Gastroesophageal sphincter (tissue), 3 donors: ENCODE results near the gene OPCML.

Source experiments
- EP300 ChIP-seq: sonication (generic); formaldehyde crosslinking; IDR thresholded peaks from one replicate; pipeline ENCODE4 v1.6.1; 2017; ENCODE audit warnings: antibody characterized with exemption, mild to moderate bottlenecking
- POLR2A ChIP-seq, 2 donors: fragments of 450-650 bp; IDR thresholded peaks; one replicate each; pipeline ENCODE4 v1.6.1; 2017; ENCODE audit warnings: antibody characterized with exemption in 2 of 2, mild to moderate bottlenecking in 2 of 2, moderate library complexity in 1 of 2
- POLR2AphosphoS5 ChIP-seq: sonication (generic); formaldehyde crosslinking; IDR thresholded peaks from one replicate; pipeline ENCODE4 v1.6.1; 2017; ENCODE audit warnings: antibody characterized with exemption
- TF ChIP-seq, protein P1 (sequence below), 4 experiments: fragments of 200-600 bp in 2 of 4; fragments of 450-650 bp in 2 of 4; sonication (generic) in 1 of 4; IDR thresholded peaks; one replicate each; pipeline ENCODE4 v1.5.1; 2017 to 2019; ENCODE audit warnings: antibody characterized with exemption in 4 of 4, mild to moderate bottlenecking in 2 of 4, moderate library complexity in 2 of 4

DNA sequence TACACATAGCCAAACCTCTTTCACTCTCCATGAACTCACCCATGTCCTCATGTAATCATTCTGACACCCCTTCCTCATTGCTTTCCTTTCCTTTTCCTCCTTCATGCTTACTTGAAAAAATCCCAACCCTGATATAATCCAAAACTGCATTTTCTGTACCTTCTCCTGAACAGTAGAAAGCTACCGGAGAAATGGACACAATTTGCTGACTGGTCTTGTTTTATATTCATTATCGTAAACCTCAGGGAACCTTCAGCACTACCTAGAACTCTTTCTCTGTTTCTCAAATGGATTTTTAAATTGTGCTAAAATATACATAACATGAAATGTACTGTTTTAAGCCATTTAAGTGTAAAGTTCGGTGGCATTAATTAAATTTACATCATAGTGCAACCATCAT lies 1165.0 kb downstream of the OPCML start:
- TF ChIP-seq POLR2AphosphoS5 (no peak), EP300 (no peak), POLR2A (IDR thresholded peaks at IDR 0.05) (no peak)
- TF ChIP-seq, protein P1, sequence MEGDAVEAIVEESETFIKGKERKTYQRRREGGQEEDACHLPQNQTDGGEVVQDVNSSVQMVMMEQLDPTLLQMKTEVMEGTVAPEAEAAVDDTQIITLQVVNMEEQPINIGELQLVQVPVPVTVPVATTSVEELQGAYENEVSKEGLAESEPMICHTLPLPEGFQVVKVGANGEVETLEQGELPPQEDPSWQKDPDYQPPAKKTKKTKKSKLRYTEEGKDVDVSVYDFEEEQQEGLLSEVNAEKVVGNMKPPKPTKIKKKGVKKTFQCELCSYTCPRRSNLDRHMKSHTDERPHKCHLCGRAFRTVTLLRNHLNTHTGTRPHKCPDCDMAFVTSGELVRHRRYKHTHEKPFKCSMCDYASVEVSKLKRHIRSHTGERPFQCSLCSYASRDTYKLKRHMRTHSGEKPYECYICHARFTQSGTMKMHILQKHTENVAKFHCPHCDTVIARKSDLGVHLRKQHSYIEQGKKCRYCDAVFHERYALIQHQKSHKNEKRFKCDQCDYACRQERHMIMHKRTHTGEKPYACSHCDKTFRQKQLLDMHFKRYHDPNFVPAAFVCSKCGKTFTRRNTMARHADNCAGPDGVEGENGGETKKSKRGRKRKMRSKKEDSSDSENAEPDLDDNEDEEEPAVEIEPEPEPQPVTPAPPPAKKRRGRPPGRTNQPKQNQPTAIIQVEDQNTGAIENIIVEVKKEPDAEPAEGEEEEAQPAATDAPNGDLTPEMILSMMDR (IDR thresholded peaks at IDR 0.05) = no peak
